Prostate gland (tissue), 2 donors: Measurements from ENCODE around the gene KCND2.
"Not testable (repeated sequence)": the region's sequence is repeated elsewhere in the genome, so short reads cannot be mapped to it uniquely, and the experiment has no call there.

Experiments
- POLR2A ChIP-seq: fragments of 450-650 bp; IDR thresholded peaks from one replicate; pipeline ENCODE4 v1.6.1; 2016; ENCODE audit warnings: antibody characterized with exemption, mild to moderate bottlenecking
- POLR2AphosphoS5 ChIP-seq: sonication (generic); formaldehyde crosslinking; IDR thresholded peaks from one replicate; pipeline ENCODE4 v1.6.1; 2017; ENCODE audit warnings: antibody characterized with exemption
- TF ChIP-seq, protein P1 (sequence below), 4 experiments: fragments of 200-600 bp in 2 of 4; fragments of 450-650 bp in 2 of 4; sonication (generic) in 2 of 4; IDR thresholded peaks; 1 replicate in 3 of 4; 2 replicates in 1 of 4; pipeline ENCODE4 v1.5.1; 2016 to 2019; ENCODE audit warnings: antibody characterized with exemption in 4 of 4, mild to moderate bottlenecking in 2 of 4, moderate library complexity in 2 of 4

DNA sequence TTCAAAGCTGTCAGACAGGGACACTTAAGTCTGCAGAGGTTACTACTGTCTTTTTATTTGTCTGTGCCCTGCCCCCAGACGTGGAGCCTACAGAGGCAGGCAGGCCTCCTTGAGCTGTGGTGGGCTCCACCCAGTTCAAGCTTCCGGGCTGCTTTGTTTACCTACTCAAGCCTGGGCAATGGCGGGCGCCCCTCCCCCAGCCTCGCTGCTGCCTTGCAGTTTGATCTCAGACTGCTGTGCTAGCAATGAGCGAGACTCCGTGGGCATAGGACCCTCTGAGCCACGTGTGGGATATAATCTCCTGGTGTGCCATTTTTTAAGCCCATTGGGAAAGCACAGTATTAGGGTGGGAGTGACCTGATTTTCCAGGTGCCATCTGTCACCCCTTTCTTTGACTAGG is 32.6 kb upstream of the KCND2 start:
- TF ChIP-seq, protein P1, sequence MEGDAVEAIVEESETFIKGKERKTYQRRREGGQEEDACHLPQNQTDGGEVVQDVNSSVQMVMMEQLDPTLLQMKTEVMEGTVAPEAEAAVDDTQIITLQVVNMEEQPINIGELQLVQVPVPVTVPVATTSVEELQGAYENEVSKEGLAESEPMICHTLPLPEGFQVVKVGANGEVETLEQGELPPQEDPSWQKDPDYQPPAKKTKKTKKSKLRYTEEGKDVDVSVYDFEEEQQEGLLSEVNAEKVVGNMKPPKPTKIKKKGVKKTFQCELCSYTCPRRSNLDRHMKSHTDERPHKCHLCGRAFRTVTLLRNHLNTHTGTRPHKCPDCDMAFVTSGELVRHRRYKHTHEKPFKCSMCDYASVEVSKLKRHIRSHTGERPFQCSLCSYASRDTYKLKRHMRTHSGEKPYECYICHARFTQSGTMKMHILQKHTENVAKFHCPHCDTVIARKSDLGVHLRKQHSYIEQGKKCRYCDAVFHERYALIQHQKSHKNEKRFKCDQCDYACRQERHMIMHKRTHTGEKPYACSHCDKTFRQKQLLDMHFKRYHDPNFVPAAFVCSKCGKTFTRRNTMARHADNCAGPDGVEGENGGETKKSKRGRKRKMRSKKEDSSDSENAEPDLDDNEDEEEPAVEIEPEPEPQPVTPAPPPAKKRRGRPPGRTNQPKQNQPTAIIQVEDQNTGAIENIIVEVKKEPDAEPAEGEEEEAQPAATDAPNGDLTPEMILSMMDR (IDR thresholded peaks at IDR 0.05) = not testable (repeated sequence)
- not testable (repeated sequence) for TF ChIP-seq POLR2A, POLR2AphosphoS5
